Lower lobe of right lung (tissue), 2 donors: ENCODE data around the gene MACF1. TPM values are rescaled to one million over a fixed set of nuclear protein-coding genes. Genes with fewer than 3 reads are reported as not detected.
"Not testable (repeated sequence)": the region's sequence is repeated elsewhere in the genome, so short reads cannot be mapped to it uniquely, and the experiment has no call there.

Source experiments
- ATAC-seq, 2 donors: fragments of 200-7000 bp; cut with Tn5 transposase; one replicate each; pipeline ENCODE4 v1.9.1; 2020 to 2022; ENCODE audit warnings: mild to moderate bottlenecking in 2 of 2, moderate library complexity in 2 of 2
- DNase-seq: peaks from one replicate; pipeline ENCODE4 v3.0.0-alpha.2; 2020
- H3K27ac ChIP-seq: fragments of 200-600 bp; one replicate; pipeline ENCODE4 v1.8.0; 2022
- H3K27me3 ChIP-seq: fragments of 200-600 bp; one replicate; pipeline ENCODE4 v1.8.0; 2022; ENCODE audit warnings: low read depth
- H3K36me3 ChIP-seq: fragments of 200-600 bp; one replicate; pipeline ENCODE4 v1.8.0; 2022; ENCODE audit warnings: mild to moderate bottlenecking
- H3K4me1 ChIP-seq: fragments of 200-600 bp; one replicate; pipeline ENCODE4 v1.8.0; 2022
- H3K4me3 ChIP-seq: fragments of 200-600 bp; one replicate; pipeline ENCODE4 v1.8.0; 2022; ENCODE audit warnings: mild to moderate bottlenecking
- H3K9me3 ChIP-seq: fragments of 200-600 bp; one replicate; pipeline ENCODE4 v1.8.0; 2022
- CTCF ChIP-seq: fragments of 200-600 bp; IDR thresholded peaks from one replicate; pipeline ENCODE4 v1.8.0; 2022; ENCODE audit warnings: antibody characterized with exemption, mild to moderate bottlenecking
- intact Hi-C: fragments of 100-400 bp; cut with DNase I; formaldehyde crosslinking; loops from one replicate; pipeline ENCODE4 v1.11.0; 2022
- total RNA-seq: library from RNA; stranded (reverse); fragmentation: NEBNext Ultra II Directional; extraction: Animal tissue kit (Norgen Biotek cat#: 25700); gene quantifications from one replicate; pipeline ENCODE4 v1.2.1, GENCODE V29; 2021
- donor health status: DM: no; HTN: yes; CAD: no; lungs with severe emphysema.

MACF1 gene
- total RNA-seq, 1 donor from 2014 or later, result 506 TPM

DNA sequence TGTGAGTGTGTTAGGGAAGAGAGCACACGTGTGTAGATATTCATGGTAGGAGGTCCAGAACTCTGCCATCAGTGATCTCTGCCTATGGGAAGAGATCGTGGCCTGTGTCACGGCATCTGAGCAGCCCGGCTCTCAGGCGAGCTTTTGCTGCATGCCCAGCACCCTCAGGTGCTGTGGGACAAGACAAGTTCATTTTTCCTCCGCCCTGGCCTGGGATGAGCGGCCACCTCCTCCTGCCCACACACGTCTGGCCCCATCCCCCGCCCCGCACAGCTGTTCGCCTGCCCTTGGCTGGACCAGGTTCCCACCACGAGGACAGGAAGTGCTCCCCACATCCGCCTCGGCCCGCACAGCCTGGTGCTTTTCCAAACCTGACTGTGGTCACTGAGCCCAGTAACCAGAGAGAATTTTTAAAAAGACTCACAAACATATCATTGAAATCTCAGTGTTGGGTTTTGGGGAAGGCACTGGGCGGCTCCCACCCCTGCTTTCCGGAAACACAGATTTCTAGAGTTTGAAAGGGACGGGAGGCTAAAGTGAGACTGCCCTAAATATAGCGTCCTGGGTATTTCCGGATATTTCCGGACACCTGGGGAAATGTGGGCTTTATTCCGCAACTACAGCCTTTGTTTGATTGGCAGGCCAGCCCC is 305.0 kb downstream of the MACF1 start:
- intact Hi-C loops, result no loop called here
- H3K4me1 ChIP-seq, result peaks cover 11% of the 10 kb centered on the region
- DNase-seq (no peak), ATAC-seq (peak; percentile 48 to 62)
- no peaks in the 10 kb centered on the region for H3K36me3 ChIP-seq
- no peak overlapping the region for H3K4me3 ChIP-seq
- no peak for TF ChIP-seq CTCF
- H3K27me3 ChIP-seq, result no peaks in the 10 kb centered on the region
- no peak overlapping the region for H3K27ac ChIP-seq
- H3K9me3 ChIP-seq, result no peaks in the 10 kb centered on the region

DNA sequence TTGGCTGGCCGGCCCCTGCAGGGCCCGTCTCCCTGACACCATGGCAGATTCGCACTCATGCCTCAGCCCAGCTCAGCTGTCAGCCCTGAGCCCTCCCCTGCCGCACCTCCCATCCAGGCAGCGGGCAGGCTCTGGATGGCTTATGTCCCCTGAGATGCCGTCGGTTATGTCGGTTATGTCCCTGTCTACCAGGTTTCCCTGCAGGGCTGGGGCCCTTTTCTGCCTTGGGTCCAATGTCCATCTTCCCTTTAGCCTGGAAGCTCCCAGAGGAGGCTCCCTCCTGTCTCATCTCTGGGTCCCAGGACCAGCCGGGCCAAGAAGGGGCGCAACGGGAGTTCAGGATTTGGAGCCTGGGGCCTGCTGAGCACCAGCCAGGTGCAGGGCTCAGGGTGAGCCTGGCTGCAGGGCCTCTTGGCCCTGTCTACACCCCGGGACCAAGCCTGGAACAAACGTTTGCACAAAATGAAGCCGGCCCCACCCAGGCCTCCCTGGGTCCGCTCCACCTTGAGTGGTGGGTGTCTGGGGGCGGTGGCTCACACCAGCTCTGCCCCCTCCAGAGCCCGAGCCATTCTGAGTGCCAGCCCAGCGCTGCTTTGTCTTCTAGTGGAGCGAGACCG is 306.2 kb downstream of the MACF1 start:
- DNase-seq, intact Hi-C loops, H3K27ac ChIP-seq, ATAC-seq, H3K36me3 ChIP-seq, H3K4me3 ChIP-seq, H3K9me3 ChIP-seq, H3K27me3 ChIP-seq: not testable (repeated sequence)
- peaks cover 11% of the 10 kb centered on the region for H3K4me1 ChIP-seq

GRCh38 chr1:39511477-39511876 is 307.0 kb downstream of the MACF1 start:
- ATAC-seq, H3K27me3 ChIP-seq, DNase-seq, H3K9me3 ChIP-seq, H3K27ac ChIP-seq, H3K36me3 ChIP-seq, H3K4me3 ChIP-seq, intact Hi-C loops: not testable (repeated sequence)
- H3K4me1 ChIP-seq, result peaks cover 11% of the 10 kb centered on the region

- H3K4me3 ChIP-seq, H3K9me3 ChIP-seq, DNase-seq, H3K27me3 ChIP-seq, H3K36me3 ChIP-seq, H3K27ac ChIP-seq, intact Hi-C loops: not testable (repeated sequence)
- ATAC-seq, result peak in 1 of 2 donors; percentile 21
- H3K4me1 ChIP-seq, result peaks cover 11% of the 10 kb centered on the region
Observed at GRCh38 chr1:39512234-39512847, 307.8 kb downstream of the MACF1 start.

DNA sequence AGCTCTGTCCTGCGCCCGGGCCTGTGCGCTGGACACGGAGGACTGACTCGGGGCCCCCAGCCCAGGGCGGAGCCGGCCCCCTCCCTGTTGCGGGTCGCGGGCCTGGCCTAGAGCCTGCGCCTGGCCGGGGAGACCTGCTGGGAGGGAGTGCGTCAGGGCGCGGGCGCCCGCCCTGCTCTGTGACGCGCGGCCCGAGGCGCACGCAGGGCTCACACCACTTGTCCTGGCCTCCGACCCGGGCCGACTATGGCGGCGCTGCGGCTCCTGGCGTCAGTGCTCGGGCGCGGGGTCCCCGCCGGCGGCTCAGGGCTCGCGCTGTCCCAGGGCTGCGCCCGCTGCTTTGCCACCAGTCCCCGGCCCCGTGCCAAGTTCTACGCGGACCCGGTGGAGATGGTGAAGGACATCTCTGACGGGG is 310.2 kb downstream of the MACF1 start:
- intact Hi-C loops, H3K27ac ChIP-seq, H3K9me3 ChIP-seq, H3K27me3 ChIP-seq, DNase-seq, H3K4me1 ChIP-seq, H3K36me3 ChIP-seq: not testable (repeated sequence)
- peak overlapping the region; percentile 14 for H3K4me3 ChIP-seq
- ATAC-seq, result peak; percentile 39 to 48

DNA sequence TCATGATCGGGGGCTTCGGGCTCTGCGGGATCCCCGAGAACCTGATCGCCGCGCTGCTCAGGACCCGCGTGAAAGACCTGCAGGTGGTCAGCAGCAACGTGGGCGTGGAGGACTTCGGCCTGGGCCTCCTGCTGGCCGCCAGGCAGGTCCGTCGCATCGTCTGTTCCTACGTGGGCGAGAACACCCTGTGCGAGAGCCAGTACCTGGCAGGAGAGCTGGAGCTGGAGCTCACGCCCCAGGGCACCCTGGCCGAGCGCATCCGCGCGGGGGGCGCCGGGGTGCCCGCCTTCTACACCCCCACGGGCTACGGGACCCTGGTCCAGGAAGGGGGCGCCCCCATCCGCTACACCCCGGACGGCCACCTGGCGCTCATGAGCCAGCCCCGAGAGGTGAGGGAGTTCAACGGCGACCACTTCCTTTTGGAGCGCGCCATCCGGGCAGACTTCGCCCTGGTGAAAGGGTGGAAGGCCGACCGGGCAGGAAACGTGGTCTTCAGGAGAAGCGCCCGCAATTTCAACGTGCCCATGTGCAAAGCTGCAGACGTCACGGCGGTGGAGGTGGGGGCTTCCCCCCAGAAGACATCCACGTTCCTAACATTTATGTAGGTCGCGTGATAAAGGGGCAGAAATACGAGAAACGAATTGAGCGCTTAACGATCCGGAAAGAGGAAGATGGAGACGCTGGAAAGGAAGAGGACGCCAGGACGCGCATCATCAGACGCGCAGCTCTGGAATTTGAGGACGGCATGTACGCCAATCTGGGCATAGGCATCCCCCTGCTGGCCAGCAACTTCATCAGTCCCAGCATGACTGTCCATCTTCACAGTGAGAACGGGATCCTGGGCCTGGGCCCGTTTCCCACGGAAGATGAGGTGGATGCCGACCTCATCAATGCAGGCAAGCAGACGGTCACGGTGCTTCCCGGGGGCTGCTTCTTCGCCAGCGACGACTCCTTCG is 310.9 kb downstream of the MACF1 start:
- H3K27me3 ChIP-seq, DNase-seq, H3K4me3 ChIP-seq, H3K4me1 ChIP-seq, H3K36me3 ChIP-seq, H3K9me3 ChIP-seq, intact Hi-C loops, H3K27ac ChIP-seq: not testable (repeated sequence)
- peak in 1 of 2 donors; percentile 7 for ATAC-seq

DNA sequence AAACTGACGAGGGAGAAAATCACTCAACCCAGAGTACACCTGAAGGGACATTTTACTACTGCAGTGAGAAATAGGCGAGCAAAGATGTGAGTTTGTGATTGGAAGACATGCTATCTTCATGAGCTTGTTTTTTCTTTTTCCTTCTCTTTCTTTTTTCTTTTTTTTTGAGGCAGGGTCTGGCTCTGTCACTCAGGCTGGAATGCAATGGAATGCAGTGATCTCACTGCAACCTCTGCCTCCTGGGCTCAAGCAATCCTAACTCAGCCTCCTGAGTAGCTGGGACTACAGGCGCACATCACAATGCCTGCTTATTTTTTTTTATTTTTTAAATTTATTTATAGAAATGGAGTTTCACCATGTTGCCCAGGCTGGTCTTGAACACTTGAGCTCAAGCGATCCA is 312.3 kb downstream of the MACF1 start:
- DNase-seq, H3K9me3 ChIP-seq, H3K4me3 ChIP-seq, ATAC-seq, H3K27ac ChIP-seq, H3K36me3 ChIP-seq, H3K27me3 ChIP-seq, intact Hi-C loops, H3K4me1 ChIP-seq: not testable (repeated sequence)

DNA sequence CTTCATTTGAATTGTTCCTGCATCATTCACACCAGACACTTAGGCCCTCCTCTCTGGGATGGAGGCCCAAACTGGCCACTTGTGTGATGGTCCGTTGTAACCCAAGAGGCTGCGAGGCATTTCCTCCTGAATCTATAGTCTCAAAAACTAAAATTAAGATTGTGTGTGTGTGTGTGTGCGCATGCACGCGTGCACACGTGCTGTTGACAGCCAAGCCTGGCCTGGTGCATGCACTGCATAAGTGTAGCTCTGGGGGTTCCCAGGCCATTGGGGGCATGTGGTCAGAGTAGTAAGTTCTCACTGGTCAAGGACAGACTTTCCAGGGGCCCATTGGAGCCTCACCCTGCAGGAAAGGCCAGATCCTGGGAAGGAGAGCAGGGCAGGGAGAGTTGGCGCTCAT is 313.4 kb downstream of the MACF1 start:
- H3K36me3 ChIP-seq, intact Hi-C loops, DNase-seq, H3K4me1 ChIP-seq, H3K9me3 ChIP-seq, H3K4me3 ChIP-seq, ATAC-seq, H3K27me3 ChIP-seq, H3K27ac ChIP-seq: not testable (repeated sequence)

GRCh38 chr1:39519376-39519775 is 314.9 kb downstream of the MACF1 start:
- ATAC-seq, H3K4me1 ChIP-seq, H3K27me3 ChIP-seq, DNase-seq, H3K9me3 ChIP-seq, H3K36me3 ChIP-seq, H3K27ac ChIP-seq, intact Hi-C loops, H3K4me3 ChIP-seq: not testable (repeated sequence)

DNA sequence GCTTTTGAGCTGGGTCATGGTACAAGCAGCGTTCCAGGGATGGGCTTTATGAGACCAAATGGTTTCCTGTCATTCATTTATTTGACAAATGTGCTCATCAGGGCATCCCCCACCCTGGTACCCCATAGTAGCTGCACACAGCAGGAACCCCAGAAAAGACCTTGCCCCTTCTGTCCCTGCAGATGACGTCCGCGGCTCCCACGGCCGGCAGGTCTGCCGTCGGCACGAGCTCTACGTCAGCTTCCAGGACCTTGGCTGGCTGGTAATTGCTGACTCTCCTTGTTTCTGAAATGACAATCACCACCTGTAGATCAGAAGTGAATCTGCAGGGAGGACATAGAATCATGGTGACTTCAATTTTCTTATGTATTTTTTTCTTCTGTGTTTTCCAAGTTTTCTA is 317.7 kb downstream of the MACF1 start:
- H3K27ac ChIP-seq, intact Hi-C loops, DNase-seq, H3K9me3 ChIP-seq, ATAC-seq, H3K27me3 ChIP-seq, H3K4me3 ChIP-seq, H3K4me1 ChIP-seq: not testable (repeated sequence)
- peaks cover 12% of the 10 kb centered on the region for H3K36me3 ChIP-seq
